RWPE1 (cell line): ENCODE data around the gene PNPLA8.
"Not testable (repeated sequence)": the region's sequence is repeated elsewhere in the genome, so short reads cannot be mapped to it uniquely, and the experiment has no call there.

Experiments used
- CTCF ChIA-PET: fragments of 350-600 bp; sonication (Branson Sonifier 250); formaldehyde crosslinking; extraction: SDS; loops from one replicate; lab custom pipeline; 2021; lab: Yijun Ruan, JAX
- POLR2A ChIA-PET: fragments of 400-600 bp; formaldehyde crosslinking; extraction: SDS; loops from one replicate; lab custom pipeline; 2020; ENCODE audit warnings: antibody characterized with exemption; ENCODE audit not compliant: low non-redundant PET; lab: Yijun Ruan, JAX
- DNase-seq: peaks from one replicate; pipeline ENCODE4 v3.0.0; 2012; ENCODE audit warnings: low spot score
- H3K27ac ChIP-seq: fragments of 450-650 bp; 2 replicates; pipeline ENCODE4 v1.5.1; 2017
- TF ChIP-seq, protein P1 (sequence below): fragments of 450-650 bp; conservative IDR thresholded peaks from 2 replicates; pipeline ENCODE4 v1.5.1; 2017; ENCODE audit warnings: low read depth, mild to moderate bottlenecking

Gene PNPLA8

GRCh38 chr7:108480311-108480710 is 45.6 kb downstream of the PNPLA8 start:
- ChIA-PET CTCF (no interaction called here), POLR2A (no interaction called here)
- no peak for DNase-seq
- H3K27ac ChIP-seq, result no peak overlapping the region
- TF ChIP-seq, protein P1, sequence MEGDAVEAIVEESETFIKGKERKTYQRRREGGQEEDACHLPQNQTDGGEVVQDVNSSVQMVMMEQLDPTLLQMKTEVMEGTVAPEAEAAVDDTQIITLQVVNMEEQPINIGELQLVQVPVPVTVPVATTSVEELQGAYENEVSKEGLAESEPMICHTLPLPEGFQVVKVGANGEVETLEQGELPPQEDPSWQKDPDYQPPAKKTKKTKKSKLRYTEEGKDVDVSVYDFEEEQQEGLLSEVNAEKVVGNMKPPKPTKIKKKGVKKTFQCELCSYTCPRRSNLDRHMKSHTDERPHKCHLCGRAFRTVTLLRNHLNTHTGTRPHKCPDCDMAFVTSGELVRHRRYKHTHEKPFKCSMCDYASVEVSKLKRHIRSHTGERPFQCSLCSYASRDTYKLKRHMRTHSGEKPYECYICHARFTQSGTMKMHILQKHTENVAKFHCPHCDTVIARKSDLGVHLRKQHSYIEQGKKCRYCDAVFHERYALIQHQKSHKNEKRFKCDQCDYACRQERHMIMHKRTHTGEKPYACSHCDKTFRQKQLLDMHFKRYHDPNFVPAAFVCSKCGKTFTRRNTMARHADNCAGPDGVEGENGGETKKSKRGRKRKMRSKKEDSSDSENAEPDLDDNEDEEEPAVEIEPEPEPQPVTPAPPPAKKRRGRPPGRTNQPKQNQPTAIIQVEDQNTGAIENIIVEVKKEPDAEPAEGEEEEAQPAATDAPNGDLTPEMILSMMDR, result no peak

- ChIA-PET CTCF (no interaction called here), POLR2A (no interaction called here)
Measured at GRCh38 chr7:108479751-108480150, 46.2 kb downstream of the PNPLA8 start.

GRCh38 chr7:108479118-108479517 is 46.8 kb downstream of the PNPLA8 start:
- H3K27ac ChIP-seq, result no peak overlapping the region
- CTCF ChIA-PET, result no interaction called here
- POLR2A ChIA-PET, result no interaction called here
- TF ChIP-seq, protein P1, result no peak
- DNase-seq, result no peak

More at GRCh38 chr7:108479751-108480150, 46.2 kb downstream of the PNPLA8 start:
- no peak overlapping the region for H3K27ac ChIP-seq
- no peak for DNase-seq
- TF ChIP-seq, protein P1, result no peak

DNA sequence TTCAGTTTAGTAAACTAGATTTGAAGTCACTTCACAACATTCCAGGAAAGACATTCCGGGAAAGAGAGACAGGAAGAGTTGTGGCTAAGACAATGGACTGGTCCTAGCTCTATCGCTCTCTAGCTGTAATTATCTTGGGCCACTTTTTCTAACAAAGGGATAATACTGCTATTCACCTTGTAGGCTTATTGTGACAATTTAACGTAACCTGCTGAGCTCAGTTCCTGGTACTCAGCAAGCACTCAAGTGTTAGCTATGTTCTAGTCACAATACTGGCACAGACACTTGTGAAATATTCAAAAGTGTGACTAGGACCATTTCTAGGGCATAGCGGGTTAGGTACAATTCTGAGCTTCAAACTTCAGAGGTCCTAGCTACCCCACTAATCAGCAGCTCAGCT is 57.7 kb downstream of the PNPLA8 start:
- H3K27ac ChIP-seq, result no peak overlapping the region
- TF ChIP-seq, protein P1, result no peak
- CTCF ChIA-PET, result interaction anchor here (0.6 kb wide), 1 partner anchor 232 kb away, joined by 6 read pairs; no protein-coding TSS in a partner anchor
- no peak for DNase-seq
- POLR2A ChIA-PET, result no interaction called here

DNA sequence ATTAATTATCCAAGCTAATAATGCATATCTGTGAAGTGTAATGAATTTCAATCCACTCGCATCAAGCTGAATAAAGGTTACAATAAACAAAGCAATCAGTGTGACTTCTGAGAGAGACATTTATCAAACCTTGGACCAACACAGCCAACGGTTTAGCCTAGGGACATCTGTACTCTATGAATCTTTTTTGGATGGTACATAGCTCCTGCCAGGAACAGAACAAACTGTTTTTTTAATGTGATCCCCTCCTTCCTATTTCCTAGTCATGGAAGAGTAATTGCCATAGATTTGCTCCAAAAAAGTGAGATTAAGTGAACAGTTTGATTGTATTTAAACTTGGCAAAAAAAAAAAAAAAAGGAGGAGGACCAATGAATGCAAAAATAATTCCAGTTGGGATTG is 58.5 kb downstream of the PNPLA8 start:
- no peak for DNase-seq
- no peak overlapping the region for H3K27ac ChIP-seq
- ChIA-PET POLR2A (no interaction called here), CTCF (interaction anchor here (0.6 kb wide), 1 partner anchor 178 kb away, joined by 4 read pairs; no protein-coding TSS in a partner anchor)
- TF ChIP-seq, protein P1, result no peak

GRCh38 chr7:108466322-108466721 is 59.6 kb downstream of the PNPLA8 start:
- CTCF ChIA-PET, result interaction anchor here (0.6 kb wide), 1 partner anchor 31 kb away, joined by 3 read pairs; no protein-coding TSS in a partner anchor
- DNase-seq, POLR2A ChIA-PET, H3K27ac ChIP-seq: not testable (repeated sequence)

GRCh38 chr7:108464743-108465142 is 61.2 kb downstream of the PNPLA8 start:
- POLR2A ChIA-PET, result no interaction called here
- TF ChIP-seq, protein P1, result no peak
- H3K27ac ChIP-seq, result no peak overlapping the region
- CTCF ChIA-PET, result interaction anchor here (0.6 kb wide), 1 partner anchor 285 kb away, joined by 5 read pairs; no protein-coding TSS in a partner anchor
- no peak for DNase-seq
